GM21360 (cell line): ENCODE results near the gene POLR2F.
A peak's percentile ranks its signal among the peaks of the same experiment; 100 is the strongest.
"Not testable (repeated sequence)": the region's sequence is repeated elsewhere in the genome, so short reads cannot be mapped to it uniquely, and the experiment has no call there.

Source experiments
- ATAC-seq: cut with Tn5 transposase; IDR thresholded peaks from one replicate; pipeline ENCODE4 v1.9.1; 2021; ENCODE audit warnings: mild to moderate bottlenecking, moderate library complexity; ENCODE audit not compliant: unreplicated experiment

POLR2F gene

GRCh38 chr22:37952629-37953028 lies 870 bp upstream of the POLR2F start:
- ATAC-seq: not testable (repeated sequence)

GRCh38 chr22:37953062-37953436 lies 450 bp upstream of the POLR2F start:
- peak; percentile 32 for ATAC-seq

GRCh38 chr22:37954686-37955085 lies 1.2 kb downstream of the POLR2F start:
- no peak for ATAC-seq

- ATAC-seq: not testable (repeated sequence)
Observed at GRCh38 chr22:37955825-37956397, 2.4 kb downstream of the POLR2F start.

- ATAC-seq: no peak
Observed at GRCh38 chr22:37957232-37957631, 3.7 kb downstream of the POLR2F start.

- no peak for ATAC-seq
Observed at GRCh38 chr22:37959231-37959825, 5.8 kb downstream of the POLR2F start.

DNA sequence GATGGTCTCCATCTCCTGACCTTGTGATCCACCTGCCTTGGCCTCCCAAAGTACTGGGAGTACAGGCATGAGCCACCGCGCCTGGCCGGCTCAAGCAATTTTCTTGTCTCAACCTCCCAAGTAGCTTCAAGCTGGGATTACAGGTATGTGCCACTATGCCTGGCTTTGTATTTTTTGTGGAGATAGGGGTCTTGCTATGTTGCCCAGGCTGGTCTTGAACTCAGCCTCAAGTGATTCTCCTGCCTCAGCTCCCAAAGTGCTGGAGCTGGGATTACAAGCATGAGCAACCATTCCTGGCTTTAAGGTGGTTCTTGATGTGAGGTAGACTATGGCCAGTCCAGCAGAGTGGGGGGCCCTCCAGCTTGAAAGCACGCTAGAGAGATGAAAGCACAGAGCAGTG lies 7.6 kb downstream of the POLR2F start:
- no peak for ATAC-seq

DNA sequence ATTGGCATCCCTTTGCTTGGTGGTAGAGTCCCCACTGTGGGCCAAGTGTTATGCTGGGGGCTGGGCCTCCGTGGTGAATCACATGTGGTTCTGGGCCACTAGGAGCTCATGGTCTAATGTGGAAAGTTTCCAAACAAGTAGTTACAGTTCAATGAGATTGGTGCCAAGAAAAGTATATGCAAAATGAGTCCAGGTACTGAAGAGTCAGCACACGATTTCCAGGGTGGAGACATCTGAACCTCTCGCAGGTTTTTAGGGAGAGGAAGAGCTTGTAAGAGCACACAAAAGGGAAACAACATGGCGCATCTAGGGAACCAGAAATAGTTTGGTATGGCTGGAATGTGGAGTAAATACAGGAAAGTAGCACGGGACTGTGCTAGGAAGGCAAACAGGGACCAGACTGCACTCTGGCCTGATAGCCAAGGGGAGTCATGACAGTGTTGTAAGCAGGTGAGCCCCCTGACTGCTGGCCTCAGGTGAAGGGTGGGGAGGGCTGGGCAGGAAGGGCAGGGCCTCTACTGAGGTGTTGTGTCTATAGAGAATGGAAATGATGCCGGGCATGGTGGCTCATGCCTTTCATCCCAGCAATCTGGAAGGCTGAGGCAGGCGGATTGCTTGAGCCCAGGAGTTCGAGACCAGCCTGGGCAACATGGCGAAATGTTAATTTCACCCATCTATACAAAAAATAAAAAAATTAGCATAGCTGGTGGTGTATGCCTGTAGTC lies 12.6 kb downstream of the POLR2F start:
- ATAC-seq: no peak

DNA sequence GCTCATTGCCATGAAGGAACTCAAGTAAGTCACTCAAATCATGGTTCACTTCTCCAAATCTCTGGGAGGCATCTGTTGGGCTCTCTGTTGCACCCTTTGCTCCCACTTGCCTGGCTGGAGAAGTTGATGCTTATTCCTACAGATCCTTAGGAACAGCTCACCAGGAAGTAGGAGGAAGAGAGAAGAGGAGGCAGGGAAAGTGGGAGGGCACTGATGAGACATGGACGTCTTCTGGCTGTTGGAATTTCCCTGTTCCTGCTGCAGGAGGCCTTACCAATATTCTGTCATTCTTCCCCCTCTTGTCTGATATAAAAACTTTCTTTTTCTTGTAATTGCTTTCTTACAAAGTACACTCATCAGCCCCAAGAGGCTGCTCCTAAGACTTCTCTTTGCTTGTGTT lies 13.6 kb downstream of the POLR2F start:
- no peak for ATAC-seq

DNA sequence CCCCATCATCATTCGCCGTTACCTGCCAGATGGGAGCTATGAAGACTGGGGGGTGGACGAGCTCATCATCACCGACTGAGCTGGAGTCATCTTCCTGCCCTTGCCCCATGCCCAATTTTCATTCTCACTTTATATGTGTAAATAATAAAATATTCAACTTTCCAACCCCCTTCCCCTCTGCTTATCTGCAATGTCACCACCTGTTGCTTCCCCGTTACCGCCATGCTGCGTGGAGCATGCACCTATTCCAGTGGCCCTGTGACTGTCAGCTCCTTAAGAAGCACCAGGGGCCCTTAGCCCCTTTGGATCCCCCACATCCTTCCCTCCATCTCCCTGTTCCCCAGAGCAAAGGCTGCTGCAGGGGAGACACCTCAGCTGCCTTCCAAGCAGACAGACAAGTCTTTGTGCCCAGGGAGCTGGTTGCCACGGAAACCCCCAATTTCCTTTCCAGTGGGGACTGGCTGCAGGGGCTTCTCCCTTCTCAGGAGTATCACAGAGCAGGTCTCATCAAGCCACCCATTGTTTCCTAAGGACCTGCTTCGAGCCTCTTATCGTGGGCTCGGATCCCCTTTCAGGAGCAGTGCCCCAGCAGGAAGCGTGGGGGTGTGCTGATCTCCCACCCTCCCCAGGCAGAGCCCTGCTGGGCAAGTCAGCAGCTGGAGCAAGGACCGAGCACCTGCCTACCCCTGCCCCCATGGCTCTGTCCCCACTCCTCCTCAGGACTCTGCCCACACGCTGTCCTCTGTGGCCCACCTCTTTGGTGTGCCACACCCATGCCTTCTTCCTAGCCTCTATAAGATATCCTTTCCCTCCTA lies 14.3 kb downstream of the POLR2F start:
- no peak for ATAC-seq

- ATAC-seq: no peak
Observed at GRCh38 chr22:37968452-37969251, 15.2 kb downstream of the POLR2F start.

DNA sequence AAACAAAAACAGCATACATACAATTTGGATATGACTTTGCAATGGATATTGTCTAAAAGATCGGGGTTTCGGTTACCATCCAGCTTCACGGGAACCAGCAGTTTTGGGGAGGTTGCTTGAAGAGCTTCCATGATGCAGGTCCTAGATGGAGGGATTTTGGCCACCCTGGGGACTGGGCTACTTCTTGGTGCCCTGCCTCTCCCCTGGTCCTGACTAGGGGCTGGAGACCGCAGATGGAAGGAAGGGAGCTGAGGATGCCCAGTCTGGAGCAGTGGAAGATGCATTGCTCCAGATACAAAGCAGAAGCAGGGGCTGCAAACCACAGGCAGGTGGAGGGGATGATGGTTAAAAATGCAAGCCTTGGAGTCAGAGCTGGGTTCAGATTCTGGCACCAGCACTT lies 17.4 kb downstream of the POLR2F start:
- no peak for ATAC-seq

- ATAC-seq: no peak
Observed at GRCh38 chr22:37971475-37972434, 18.3 kb downstream of the POLR2F start.

GRCh38 chr22:37972527-37972926 lies 19.0 kb downstream of the POLR2F start:
- no peak for ATAC-seq

- ATAC-seq: no peak
Observed at GRCh38 chr22:37973271-37974170, 20.0 kb downstream of the POLR2F start.

- no peak for ATAC-seq
Observed at GRCh38 chr22:37975153-37975552, 21.7 kb downstream of the POLR2F start.

GRCh38 chr22:37976022-37976421 lies 22.5 kb downstream of the POLR2F start:
- not testable (repeated sequence) for ATAC-seq

GRCh38 chr22:37976547-37976946 lies 23.0 kb downstream of the POLR2F start:
- no peak for ATAC-seq

- ATAC-seq: no peak
Observed at GRCh38 chr22:37979782-37980181, 26.3 kb downstream of the POLR2F start.
